ENCODE measurements around the gene CNTROB.

DNA sequence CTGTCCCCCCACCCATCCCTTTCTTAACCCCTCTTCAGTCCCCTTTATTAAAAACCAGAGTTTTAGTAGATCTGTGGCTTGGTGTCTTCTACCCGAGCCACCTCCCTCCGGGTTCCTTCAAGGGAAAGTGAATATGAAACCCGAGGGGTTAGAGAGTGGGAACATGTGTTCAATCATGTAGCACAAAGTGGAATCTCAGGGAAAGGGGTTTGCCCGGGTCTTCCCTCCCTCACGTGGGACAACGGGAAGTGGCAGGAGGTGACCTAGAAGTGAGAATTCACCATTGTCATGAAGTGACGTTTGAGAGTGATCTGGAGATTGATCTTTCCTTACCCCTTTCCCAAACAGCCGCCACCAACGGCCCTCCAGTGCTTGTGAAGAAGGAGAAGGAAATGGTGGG is 20.9 kb upstream of the CNTROB start:
- TF ChIP-seq, protein P1, sequence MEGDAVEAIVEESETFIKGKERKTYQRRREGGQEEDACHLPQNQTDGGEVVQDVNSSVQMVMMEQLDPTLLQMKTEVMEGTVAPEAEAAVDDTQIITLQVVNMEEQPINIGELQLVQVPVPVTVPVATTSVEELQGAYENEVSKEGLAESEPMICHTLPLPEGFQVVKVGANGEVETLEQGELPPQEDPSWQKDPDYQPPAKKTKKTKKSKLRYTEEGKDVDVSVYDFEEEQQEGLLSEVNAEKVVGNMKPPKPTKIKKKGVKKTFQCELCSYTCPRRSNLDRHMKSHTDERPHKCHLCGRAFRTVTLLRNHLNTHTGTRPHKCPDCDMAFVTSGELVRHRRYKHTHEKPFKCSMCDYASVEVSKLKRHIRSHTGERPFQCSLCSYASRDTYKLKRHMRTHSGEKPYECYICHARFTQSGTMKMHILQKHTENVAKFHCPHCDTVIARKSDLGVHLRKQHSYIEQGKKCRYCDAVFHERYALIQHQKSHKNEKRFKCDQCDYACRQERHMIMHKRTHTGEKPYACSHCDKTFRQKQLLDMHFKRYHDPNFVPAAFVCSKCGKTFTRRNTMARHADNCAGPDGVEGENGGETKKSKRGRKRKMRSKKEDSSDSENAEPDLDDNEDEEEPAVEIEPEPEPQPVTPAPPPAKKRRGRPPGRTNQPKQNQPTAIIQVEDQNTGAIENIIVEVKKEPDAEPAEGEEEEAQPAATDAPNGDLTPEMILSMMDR (conservative IDR thresholded peaks at IDR 0.05) = no peak
- no peak for TF ChIP-seq EZH2 (IDR thresholded peaks at IDR 0.05; ENCODE audit: low read depth)
